ENCODE results near the gene GPBP1L1.

The GPBP1L1 gene

GRCh38 chr1:45615885-45616284 lies 70.4 kb downstream of the GPBP1L1 start:
- H3K4me1 ChIP-seq (ENCODE audit: control extremely low read depth in 1 of 4, control insufficient read depth in 4 of 4, insufficient read depth in 4 of 4, low read length in 3 of 4) = no peaks in the 10 kb centered on the region
- no peaks in the 10 kb centered on the region for H3K27me3 ChIP-seq (replicated peaks in 2 of 5; ENCODE audit: control insufficient read depth in 4 of 5, insufficient read depth in 5 of 5, low read length in 4 of 5)
- POLR2A ChIA-PET = no interaction called here
- H3K27ac ChIP-seq (ENCODE audit: insufficient read depth in 1 of 2, low read depth in 1 of 2, low read length in 2 of 2, poor library complexity in 1 of 2, severe bottlenecking in 2 of 2) = no peak overlapping the region
- CTCF ChIA-PET = interaction anchor here (1.0 kb wide), 1 partner anchor 9 kb away, joined by 3 read pairs; no protein-coding TSS in a partner anchor
- H3K36me3 ChIP-seq (ENCODE audit: control insufficient read depth in 4 of 4, insufficient read depth in 4 of 4, low read length in 3 of 4) = peaks cover 32 to 86% (median 56%) of the 10 kb centered on the region in 4 experiments
- H3K4me3 ChIP-seq (ENCODE audit: control insufficient read depth in 1 of 7, extremely low read depth in 1 of 7, insufficient read depth in 4 of 7, low read depth in 2 of 7, low read length in 6 of 7) = no peak overlapping the region
- no CpG with 5 or more reads among the region's 1 CpG for whole genome bisulfite sequencing (ENCODE audit: insufficient coverage)
- H3K9me3 ChIP-seq (ENCODE audit: control extremely low read depth in 1 of 5, control insufficient read depth in 4 of 5, insufficient read depth in 2 of 5, low read depth in 1 of 5, low read length in 4 of 5) = no peaks in the 10 kb centered on the region
- no peak for DNase-seq

GRCh38 chr1:45612941-45613579 lies 73.3 kb downstream of the GPBP1L1 start:
- no peak for DNase-seq
- Histone ChIP-seq H3K27ac (ENCODE audit: insufficient read depth in 1 of 2, low read depth in 1 of 2, low read length in 2 of 2, poor library complexity in 1 of 2, severe bottlenecking in 2 of 2) (peak overlapping the region in 1 of 2 experiments; percentile 4), H3K9me3 (ENCODE audit: control extremely low read depth in 1 of 5, control insufficient read depth in 4 of 5, insufficient read depth in 2 of 5, low read depth in 1 of 5, low read length in 4 of 5) (no peaks in the 10 kb centered on the region), H3K4me1 (ENCODE audit: control extremely low read depth in 1 of 4, control insufficient read depth in 4 of 4, insufficient read depth in 4 of 4, low read length in 3 of 4) (peaks cover 10 to 18% (median 14%) of the 10 kb centered on the region in 4 experiments), H3K27me3 (replicated peaks in 2 of 5; ENCODE audit: control insufficient read depth in 4 of 5, insufficient read depth in 5 of 5, low read length in 4 of 5) (no peaks in the 10 kb centered on the region), H3K4me3 (ENCODE audit: control insufficient read depth in 1 of 7, extremely low read depth in 1 of 7, insufficient read depth in 4 of 7, low read depth in 2 of 7, low read length in 6 of 7) (no peak overlapping the region), H3K36me3 (ENCODE audit: control insufficient read depth in 4 of 4, insufficient read depth in 4 of 4, low read length in 3 of 4) (peaks cover 26 to 89% (median 52%) of the 10 kb centered on the region in 4 experiments)
- ChIA-PET POLR2A (no interaction called here), CTCF (interaction anchor here (0.8 to 1.2 kb wide), 4 partner anchors 8 to 100 kb away, joined by 3 to 4 read pairs (median 3); no protein-coding TSS in a partner anchor)
- 92% methylated on average over 8 of the region's 8 CpGs for WGBS (ENCODE audit: insufficient coverage)

GRCh38 chr1:45610589-45611226 lies 75.6 kb downstream of the GPBP1L1 start:
- Histone ChIP-seq H3K9me3 (ENCODE audit: control extremely low read depth in 1 of 5, control insufficient read depth in 4 of 5, insufficient read depth in 2 of 5, low read depth in 1 of 5, low read length in 4 of 5) (no peaks in the 10 kb centered on the region), H3K4me3 (ENCODE audit: control insufficient read depth in 1 of 7, extremely low read depth in 1 of 7, insufficient read depth in 4 of 7, low read depth in 2 of 7, low read length in 6 of 7) (no peak overlapping the region), H3K27me3 (replicated peaks in 2 of 5; ENCODE audit: control insufficient read depth in 4 of 5, insufficient read depth in 5 of 5, low read length in 4 of 5) (no peaks in the 10 kb centered on the region), H3K36me3 (ENCODE audit: control insufficient read depth in 4 of 4, insufficient read depth in 4 of 4, low read length in 3 of 4) (peaks cover 19 to 89% (median 44%) of the 10 kb centered on the region in 4 experiments), H3K4me1 (ENCODE audit: control extremely low read depth in 1 of 4, control insufficient read depth in 4 of 4, insufficient read depth in 4 of 4, low read length in 3 of 4) (peaks cover 15 to 34% (median 25%) of the 10 kb centered on the region in 4 experiments), H3K27ac (ENCODE audit: insufficient read depth in 1 of 2, low read depth in 1 of 2, low read length in 2 of 2, poor library complexity in 1 of 2, severe bottlenecking in 2 of 2) (no peak overlapping the region)
- ChIA-PET POLR2A (interaction anchor here (0.6 kb wide), 1 partner anchor 11 kb away, joined by 3 read pairs; no protein-coding TSS in a partner anchor), CTCF (no interaction called here)
- 98% methylated on average over 7 of the region's 10 CpGs for WGBS (ENCODE audit: insufficient coverage)
- DNase-seq = no peak

- ChIA-PET CTCF (interaction anchor here (0.7 to 1.4 kb wide), 3 partner anchors 9 to 40 kb away, joined by 3 read pairs; no protein-coding TSS in a partner anchor), POLR2A (no interaction called here)
- Histone ChIP-seq H3K36me3 (ENCODE audit: control insufficient read depth in 4 of 4, insufficient read depth in 4 of 4, low read length in 3 of 4) (peaks cover 16 to 79% (median 40%) of the 10 kb centered on the region in 4 experiments), H3K9me3 (ENCODE audit: control extremely low read depth in 1 of 5, control insufficient read depth in 4 of 5, insufficient read depth in 2 of 5, low read depth in 1 of 5, low read length in 4 of 5) (no peaks in the 10 kb centered on the region), H3K27ac (ENCODE audit: insufficient read depth in 1 of 2, low read depth in 1 of 2, low read length in 2 of 2, poor library complexity in 1 of 2, severe bottlenecking in 2 of 2) (peak overlapping the region; percentile 82 to 89), H3K4me3 (ENCODE audit: control insufficient read depth in 1 of 7, extremely low read depth in 1 of 7, insufficient read depth in 4 of 7, low read depth in 2 of 7, low read length in 6 of 7) (peak overlapping the region in 5 of 7 experiments; percentile 4 to 64 (median 12)), H3K27me3 (replicated peaks in 2 of 5; ENCODE audit: control insufficient read depth in 4 of 5, insufficient read depth in 5 of 5, low read length in 4 of 5) (no peaks in the 10 kb centered on the region), H3K4me1 (ENCODE audit: control extremely low read depth in 1 of 4, control insufficient read depth in 4 of 4, insufficient read depth in 4 of 4, low read length in 3 of 4) (peaks cover 15 to 34% (median 25%) of the 10 kb centered on the region in 4 experiments)
- WGBS (ENCODE audit: insufficient coverage) = 39% methylated on average over 2 of the region's 5 CpGs
- DNase-seq = peak; percentile 79 to 92 (median 90)
Observed at GRCh38 chr1:45608175-45609156, 77.9 kb downstream of the GPBP1L1 start.

- peaks cover 20 to 77% (median 40%) of the 10 kb centered on the region in 4 experiments for H3K36me3 ChIP-seq (ENCODE audit: control insufficient read depth in 4 of 4, insufficient read depth in 4 of 4, low read length in 3 of 4)
- ChIA-PET CTCF (interaction anchor here (1.2 kb wide), 1 partner anchor 10 kb away, joined by 3 read pairs; no protein-coding TSS in a partner anchor), POLR2A (no interaction called here)
- H3K27me3 ChIP-seq (replicated peaks in 2 of 5; ENCODE audit: control insufficient read depth in 4 of 5, insufficient read depth in 5 of 5, low read length in 4 of 5) = no peaks in the 10 kb centered on the region
- peak overlapping the region; percentile 82 to 89 for H3K27ac ChIP-seq (ENCODE audit: insufficient read depth in 1 of 2, low read depth in 1 of 2, low read length in 2 of 2, poor library complexity in 1 of 2, severe bottlenecking in 2 of 2)
- peaks cover 15 to 34% (median 25%) of the 10 kb centered on the region in 4 experiments for H3K4me1 ChIP-seq (ENCODE audit: control extremely low read depth in 1 of 4, control insufficient read depth in 4 of 4, insufficient read depth in 4 of 4, low read length in 3 of 4)
- no peaks in the 10 kb centered on the region for H3K9me3 ChIP-seq (ENCODE audit: control extremely low read depth in 1 of 5, control insufficient read depth in 4 of 5, insufficient read depth in 2 of 5, low read depth in 1 of 5, low read length in 4 of 5)
- no peak for DNase-seq
- 81% methylated on average over 5 of the region's 6 CpGs for WGBS (ENCODE audit: insufficient coverage)
- no peak overlapping the region for H3K4me3 ChIP-seq (ENCODE audit: control insufficient read depth in 1 of 7, extremely low read depth in 1 of 7, insufficient read depth in 4 of 7, low read depth in 2 of 7, low read length in 6 of 7)
Observed at GRCh38 chr1:45607404-45608074, 78.8 kb downstream of the GPBP1L1 start.

GRCh38 chr1:45604239-45604638 lies 82.1 kb downstream of the GPBP1L1 start:
- DNase-seq = no peak
- CTCF ChIA-PET = interaction anchor here (1.8 kb wide), 1 partner anchor 9 kb away, joined by 4 read pairs; no protein-coding TSS in a partner anchor
- WGBS (ENCODE audit: insufficient coverage) = 100% methylated on average over 1 of the region's 2 CpGs
- Histone ChIP-seq H3K4me3 (ENCODE audit: control insufficient read depth in 1 of 7, extremely low read depth in 1 of 7, insufficient read depth in 4 of 7, low read depth in 2 of 7, low read length in 6 of 7) (no peak overlapping the region), H3K27ac (ENCODE audit: insufficient read depth in 1 of 2, low read depth in 1 of 2, low read length in 2 of 2, poor library complexity in 1 of 2, severe bottlenecking in 2 of 2) (no peak overlapping the region), H3K36me3 (ENCODE audit: control insufficient read depth in 4 of 4, insufficient read depth in 4 of 4, low read length in 3 of 4) (peaks cover 12 to 56% (median 29%) of the 10 kb centered on the region in 4 experiments), H3K27me3 (replicated peaks in 2 of 5; ENCODE audit: control insufficient read depth in 4 of 5, insufficient read depth in 5 of 5, low read length in 4 of 5) (no peaks in the 10 kb centered on the region), H3K4me1 (ENCODE audit: control extremely low read depth in 1 of 4, control insufficient read depth in 4 of 4, insufficient read depth in 4 of 4, low read length in 3 of 4) (peaks cover 14 to 28% (median 23%) of the 10 kb centered on the region in 4 experiments), H3K9me3 (ENCODE audit: control extremely low read depth in 1 of 5, control insufficient read depth in 4 of 5, insufficient read depth in 2 of 5, low read depth in 1 of 5, low read length in 4 of 5) (no peaks in the 10 kb centered on the region)
- POLR2A ChIA-PET = no interaction called here

Data from common myeloid progenitor, CD34-positive (primary cell).